Measurements from ENCODE around the gene CD7. TPM values are rescaled to one million over a fixed set of nuclear protein-coding genes. Genes with fewer than 3 reads are reported as not detected.

CD7 gene
- total and polyA plus RNA-seq, 9 of the 15 experiments (the other 6 are each of a cell fraction or from before 2014, with no cell fraction given), result 0.21 to 0.35 TPM; not detected in 7

DNA sequence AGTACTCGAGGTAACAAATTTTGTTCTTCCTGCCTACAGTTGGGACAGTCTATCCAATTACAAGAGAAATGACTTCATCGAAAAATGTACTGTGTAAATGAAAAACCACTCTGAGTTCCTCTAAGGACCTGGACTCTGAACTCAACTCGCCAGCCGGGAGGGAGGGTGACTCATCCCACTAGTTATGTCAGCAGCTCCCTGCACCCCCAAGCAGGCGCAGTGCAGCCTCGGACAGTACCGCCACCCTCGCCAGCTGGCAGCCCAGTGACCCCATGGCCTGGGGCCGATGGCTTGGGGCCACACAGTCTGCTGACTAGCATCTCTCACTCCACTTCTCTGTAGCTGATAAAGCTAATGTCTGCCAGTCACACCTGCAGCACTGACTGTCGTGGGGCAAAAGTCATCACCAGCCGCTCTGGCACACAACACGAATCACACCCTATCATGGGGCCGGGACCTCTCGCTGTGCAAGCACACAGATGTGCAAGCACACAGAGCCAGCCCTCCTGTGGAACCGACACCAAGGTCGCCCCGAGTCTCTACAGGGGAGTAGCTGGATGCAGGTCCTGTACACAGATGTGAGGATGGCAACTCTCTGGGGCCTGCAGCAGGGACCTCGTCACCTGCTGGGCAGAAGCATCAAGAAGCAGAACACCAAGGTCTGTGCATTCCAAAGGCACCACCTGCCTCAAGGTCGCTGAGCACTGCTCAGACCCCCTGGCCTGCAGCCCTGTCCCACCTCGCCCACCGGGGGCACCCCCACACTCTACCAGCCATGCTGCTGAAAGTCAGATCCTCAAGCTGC, 49.6 kb downstream of the CD7 start (continued):
- no peak for TF ChIP-seq ZNF3 (CRISPR knock-in tag; IDR thresholded peaks at IDR 0.05)
- TF ChIP-seq ZNF175 (CRISPR knock-in tag; IDR thresholded peaks at IDR 0.05; ENCODE audit: low read depth), result no peak
- TF ChIP-seq, protein P1, sequence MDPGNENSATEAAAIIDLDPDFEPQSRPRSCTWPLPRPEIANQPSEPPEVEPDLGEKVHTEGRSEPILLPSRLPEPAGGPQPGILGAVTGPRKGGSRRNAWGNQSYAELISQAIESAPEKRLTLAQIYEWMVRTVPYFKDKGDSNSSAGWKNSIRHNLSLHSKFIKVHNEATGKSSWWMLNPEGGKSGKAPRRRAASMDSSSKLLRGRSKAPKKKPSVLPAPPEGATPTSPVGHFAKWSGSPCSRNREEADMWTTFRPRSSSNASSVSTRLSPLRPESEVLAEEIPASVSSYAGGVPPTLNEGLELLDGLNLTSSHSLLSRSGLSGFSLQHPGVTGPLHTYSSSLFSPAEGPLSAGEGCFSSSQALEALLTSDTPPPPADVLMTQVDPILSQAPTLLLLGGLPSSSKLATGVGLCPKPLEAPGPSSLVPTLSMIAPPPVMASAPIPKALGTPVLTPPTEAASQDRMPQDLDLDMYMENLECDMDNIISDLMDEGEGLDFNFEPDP (CRISPR knock-in tag; IDR thresholded peaks at IDR 0.05), result no peak
- TF ChIP-seq, protein P2, sequence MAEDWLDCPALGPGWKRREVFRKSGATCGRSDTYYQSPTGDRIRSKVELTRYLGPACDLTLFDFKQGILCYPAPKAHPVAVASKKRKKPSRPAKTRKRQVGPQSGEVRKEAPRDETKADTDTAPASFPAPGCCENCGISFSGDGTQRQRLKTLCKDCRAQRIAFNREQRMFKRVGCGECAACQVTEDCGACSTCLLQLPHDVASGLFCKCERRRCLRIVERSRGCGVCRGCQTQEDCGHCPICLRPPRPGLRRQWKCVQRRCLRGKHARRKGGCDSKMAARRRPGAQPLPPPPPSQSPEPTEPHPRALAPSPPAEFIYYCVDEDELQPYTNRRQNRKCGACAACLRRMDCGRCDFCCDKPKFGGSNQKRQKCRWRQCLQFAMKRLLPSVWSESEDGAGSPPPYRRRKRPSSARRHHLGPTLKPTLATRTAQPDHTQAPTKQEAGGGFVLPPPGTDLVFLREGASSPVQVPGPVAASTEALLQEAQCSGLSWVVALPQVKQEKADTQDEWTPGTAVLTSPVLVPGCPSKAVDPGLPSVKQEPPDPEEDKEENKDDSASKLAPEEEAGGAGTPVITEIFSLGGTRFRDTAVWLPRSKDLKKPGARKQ (CRISPR knock-in tag; IDR thresholded peaks at IDR 0.05), result no peak
- TF ChIP-seq, protein P3, sequence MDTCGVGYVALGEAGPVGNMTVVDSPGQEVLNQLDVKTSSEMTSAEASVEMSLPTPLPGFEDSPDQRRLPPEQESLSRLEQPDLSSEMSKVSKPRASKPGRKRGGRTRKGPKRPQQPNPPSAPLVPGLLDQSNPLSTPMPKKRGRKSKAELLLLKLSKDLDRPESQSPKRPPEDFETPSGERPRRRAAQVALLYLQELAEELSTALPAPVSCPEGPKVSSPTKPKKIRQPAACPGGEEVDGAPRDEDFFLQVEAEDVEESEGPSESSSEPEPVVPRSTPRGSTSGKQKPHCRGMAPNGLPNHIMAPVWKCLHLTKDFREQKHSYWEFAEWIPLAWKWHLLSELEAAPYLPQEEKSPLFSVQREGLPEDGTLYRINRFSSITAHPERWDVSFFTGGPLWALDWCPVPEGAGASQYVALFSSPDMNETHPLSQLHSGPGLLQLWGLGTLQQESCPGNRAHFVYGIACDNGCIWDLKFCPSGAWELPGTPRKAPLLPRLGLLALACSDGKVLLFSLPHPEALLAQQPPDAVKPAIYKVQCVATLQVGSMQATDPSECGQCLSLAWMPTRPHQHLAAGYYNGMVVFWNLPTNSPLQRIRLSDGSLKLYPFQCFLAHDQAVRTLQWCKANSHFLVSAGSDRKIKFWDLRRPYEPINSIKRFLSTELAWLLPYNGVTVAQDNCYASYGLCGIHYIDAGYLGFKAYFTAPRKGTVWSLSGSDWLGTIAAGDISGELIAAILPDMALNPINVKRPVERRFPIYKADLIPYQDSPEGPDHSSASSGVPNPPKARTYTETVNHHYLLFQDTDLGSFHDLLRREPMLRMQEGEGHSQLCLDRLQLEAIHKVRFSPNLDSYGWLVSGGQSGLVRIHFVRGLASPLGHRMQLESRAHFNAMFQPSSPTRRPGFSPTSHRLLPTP (IDR thresholded peaks at IDR 0.05; ENCODE audit: borderline replicate concordance, extremely low read depth, insufficient read length), result no peak
- TF ChIP-seq ZNF134 (CRISPR knock-in tag; conservative IDR thresholded peaks at IDR 0.05), result no peak
- TF ChIP-seq SMAD1 (IDR thresholded peaks at IDR 0.05; ENCODE audit: low read depth, low read length, partially characterized antibody), result peak; percentile 38
- TF ChIP-seq, protein P4, sequence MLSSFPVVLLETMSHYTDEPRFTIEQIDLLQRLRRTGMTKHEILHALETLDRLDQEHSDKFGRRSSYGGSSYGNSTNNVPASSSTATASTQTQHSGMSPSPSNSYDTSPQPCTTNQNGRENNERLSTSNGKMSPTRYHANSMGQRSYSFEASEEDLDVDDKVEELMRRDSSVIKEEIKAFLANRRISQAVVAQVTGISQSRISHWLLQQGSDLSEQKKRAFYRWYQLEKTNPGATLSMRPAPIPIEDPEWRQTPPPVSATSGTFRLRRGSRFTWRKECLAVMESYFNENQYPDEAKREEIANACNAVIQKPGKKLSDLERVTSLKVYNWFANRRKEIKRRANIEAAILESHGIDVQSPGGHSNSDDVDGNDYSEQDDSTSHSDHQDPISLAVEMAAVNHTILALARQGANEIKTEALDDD (IDR thresholded peaks at IDR 0.05), result peak; percentile 72
- no peak for TF ChIP-seq ZNF124 (CRISPR knock-in tag; IDR thresholded peaks at IDR 0.05)
- TF ChIP-seq ZNF589 (CRISPR knock-in tag; IDR thresholded peaks at IDR 0.05; ENCODE audit: low read depth), result no peak
- no peak for TF ChIP-seq POLR3A (IDR thresholded peaks at IDR 0.05; ENCODE audit: borderline replicate concordance, extremely low read depth, insufficient read depth, insufficient read length)
- no peak for TF ChIP-seq ZBTB7A (IDR thresholded peaks at IDR 0.05; ENCODE audit: borderline replicate concordance, control insufficient read depth, low read depth, low read length)
- TF ChIP-seq GABPA (tag; conservative IDR thresholded peaks at IDR 0.05; ENCODE audit: low read depth), result no peak
- TF ChIP-seq, protein P5, sequence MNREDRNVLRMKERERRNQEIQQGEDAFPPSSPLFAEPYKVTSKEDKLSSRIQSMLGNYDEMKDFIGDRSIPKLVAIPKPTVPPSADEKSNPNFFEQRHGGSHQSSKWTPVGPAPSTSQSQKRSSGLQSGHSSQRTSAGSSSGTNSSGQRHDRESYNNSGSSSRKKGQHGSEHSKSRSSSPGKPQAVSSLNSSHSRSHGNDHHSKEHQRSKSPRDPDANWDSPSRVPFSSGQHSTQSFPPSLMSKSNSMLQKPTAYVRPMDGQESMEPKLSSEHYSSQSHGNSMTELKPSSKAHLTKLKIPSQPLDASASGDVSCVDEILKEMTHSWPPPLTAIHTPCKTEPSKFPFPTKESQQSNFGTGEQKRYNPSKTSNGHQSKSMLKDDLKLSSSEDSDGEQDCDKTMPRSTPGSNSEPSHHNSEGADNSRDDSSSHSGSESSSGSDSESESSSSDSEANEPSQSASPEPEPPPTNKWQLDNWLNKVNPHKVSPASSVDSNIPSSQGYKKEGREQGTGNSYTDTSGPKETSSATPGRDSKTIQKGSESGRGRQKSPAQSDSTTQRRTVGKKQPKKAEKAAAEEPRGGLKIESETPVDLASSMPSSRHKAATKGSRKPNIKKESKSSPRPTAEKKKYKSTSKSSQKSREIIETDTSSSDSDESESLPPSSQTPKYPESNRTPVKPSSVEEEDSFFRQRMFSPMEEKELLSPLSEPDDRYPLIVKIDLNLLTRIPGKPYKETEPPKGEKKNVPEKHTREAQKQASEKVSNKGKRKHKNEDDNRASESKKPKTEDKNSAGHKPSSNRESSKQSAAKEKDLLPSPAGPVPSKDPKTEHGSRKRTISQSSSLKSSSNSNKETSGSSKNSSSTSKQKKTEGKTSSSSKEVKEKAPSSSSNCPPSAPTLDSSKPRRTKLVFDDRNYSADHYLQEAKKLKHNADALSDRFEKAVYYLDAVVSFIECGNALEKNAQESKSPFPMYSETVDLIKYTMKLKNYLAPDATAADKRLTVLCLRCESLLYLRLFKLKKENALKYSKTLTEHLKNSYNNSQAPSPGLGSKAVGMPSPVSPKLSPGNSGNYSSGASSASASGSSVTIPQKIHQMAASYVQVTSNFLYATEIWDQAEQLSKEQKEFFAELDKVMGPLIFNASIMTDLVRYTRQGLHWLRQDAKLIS (CRISPR knock-in tag; IDR thresholded peaks at IDR 0.05), result no peak
- no peak for TF ChIP-seq PHTF2 (CRISPR knock-in tag; IDR thresholded peaks at IDR 0.05)

Measured in K562 (cell line).